GM18507 (cell line): ENCODE data around the gene ALDH1L2.

ENCODE experiments used
- DNase-seq: peaks from one replicate; pipeline ENCODE4 v3.0.0; 2011; ENCODE audit warnings: low read depth; ENCODE audit not compliant: insufficient read length; ENCODE audit errors: extremely low spot score
- FAIRE-seq: peaks from 2 replicates; lab custom pipeline; 2011; peaks lifted over from hg19 to GRCh38; lab: Jason Lieb, UNC

ALDH1L2 gene

GRCh38 chr12:105089817-105090216 is 5.6 kb upstream of the ALDH1L2 start:
- no peak for DNase-seq
- FAIRE-seq = no peak

GRCh38 chr12:105085501-105085900 is 1.2 kb upstream of the ALDH1L2 start:
- DNase-seq (no peak), FAIRE-seq (no peak)

GRCh38 chr12:105083551-105084105 is 630 bp downstream of the ALDH1L2 start:
- no peak for DNase-seq
- FAIRE-seq = no peak

GRCh38 chr12:105083031-105083430 is 1.2 kb downstream of the ALDH1L2 start:
- DNase-seq (no peak), FAIRE-seq (no peak)

- no peak for DNase-seq
- no peak for FAIRE-seq
Measured at GRCh38 chr12:105078712-105079570, 5.3 kb downstream of the ALDH1L2 start.

DNA sequence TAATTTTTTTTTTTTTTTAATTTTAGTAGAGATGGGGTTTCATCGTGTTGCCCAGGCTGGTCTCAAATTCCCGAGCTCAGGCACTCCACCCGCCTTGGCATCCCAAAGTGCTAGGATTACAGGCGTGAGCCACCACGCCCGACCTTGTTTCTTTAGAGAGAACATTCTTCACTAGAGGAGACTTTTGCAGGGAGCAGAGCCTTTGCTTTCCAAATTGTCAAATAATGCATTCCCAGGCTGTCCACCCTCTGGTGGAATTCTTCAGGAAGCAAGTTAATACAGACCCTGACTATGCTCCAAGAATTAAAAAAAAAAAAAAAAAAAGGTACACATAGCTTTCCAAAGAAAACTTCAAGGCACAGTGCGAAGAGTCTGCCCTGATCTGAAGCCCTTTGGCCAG is 6.8 kb downstream of the ALDH1L2 start:
- FAIRE-seq = no peak

DNA sequence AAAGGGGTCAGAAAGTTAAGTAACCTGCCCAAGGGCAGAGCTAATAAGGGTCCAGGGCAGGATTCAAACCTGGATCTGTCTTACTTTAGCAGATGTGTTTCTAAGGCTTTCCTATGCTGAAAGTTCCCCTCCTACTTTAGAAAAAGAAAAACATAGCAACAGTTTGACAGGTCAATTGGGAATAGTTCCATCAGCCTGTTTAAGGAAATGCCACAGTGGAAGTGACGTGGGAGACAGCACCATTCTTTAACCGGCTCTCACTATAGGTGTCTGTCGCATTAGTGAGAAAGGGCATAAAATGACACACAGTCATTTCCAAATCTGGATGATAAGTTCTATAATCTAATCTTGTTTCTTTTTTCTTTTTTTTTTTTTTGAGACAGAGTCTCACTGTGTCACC is 7.3 kb downstream of the ALDH1L2 start:
- FAIRE-seq (no peak), DNase-seq (no peak)

More for the DNA sequence above, 6.8 kb downstream of the ALDH1L2 start:
- DNase-seq = no peak

- DNase-seq = no peak
Measured at GRCh38 chr12:105076098-105076497, 8.2 kb downstream of the ALDH1L2 start.

DNA sequence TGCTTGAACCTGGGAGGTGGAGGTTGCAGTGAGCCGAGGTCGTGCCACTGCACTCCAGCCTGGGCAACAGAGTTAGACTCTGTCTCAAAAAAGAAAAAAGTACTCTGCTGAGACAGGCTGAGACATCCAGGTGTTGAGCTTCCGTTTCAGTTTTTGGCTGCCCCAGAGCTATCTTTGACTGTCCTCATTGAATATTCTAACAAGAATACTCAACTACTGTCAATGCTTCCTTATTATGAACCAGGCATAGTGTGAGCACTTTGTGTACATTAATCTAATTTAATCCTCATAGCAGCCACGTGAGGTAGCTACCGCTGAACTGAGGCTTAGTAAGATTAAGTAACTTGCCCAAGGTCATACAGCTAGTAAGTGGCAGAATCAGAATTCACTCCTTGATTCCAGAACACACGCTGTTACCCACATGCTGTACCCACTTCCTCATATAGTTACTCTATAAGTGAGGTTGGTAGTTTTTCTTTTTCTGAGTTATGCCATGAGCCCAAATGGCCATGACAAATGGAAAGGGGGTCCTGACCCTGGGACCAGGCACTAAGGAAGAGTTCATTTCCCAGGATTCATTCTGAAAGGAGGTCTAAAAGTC is 11.3 kb downstream of the ALDH1L2 start:
- no peak for DNase-seq
- no peak for FAIRE-seq

More at GRCh38 chr12:105076098-105076497, 8.2 kb downstream of the ALDH1L2 start:
- no peak for FAIRE-seq

DNA sequence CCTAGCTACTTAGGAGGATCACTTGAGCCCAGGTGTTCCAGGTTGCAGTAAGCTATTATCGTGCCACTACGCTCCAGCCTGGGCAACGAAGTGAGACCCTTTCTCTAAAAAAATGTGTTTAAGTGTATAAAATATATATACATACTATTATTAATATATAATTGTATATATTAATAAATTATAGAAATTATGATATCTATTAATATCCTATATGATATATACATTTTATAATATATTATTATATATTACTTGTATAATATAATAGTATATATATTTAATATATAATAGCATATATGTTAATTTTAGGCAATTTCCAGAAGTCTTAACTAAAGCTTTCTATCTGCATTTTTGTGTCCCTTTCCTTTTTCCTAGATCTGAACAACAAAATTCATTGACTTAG is 12.3 kb downstream of the ALDH1L2 start:
- DNase-seq (no peak), FAIRE-seq (no peak)

- peak; percentile 15 for FAIRE-seq
- DNase-seq = no peak
Measured at GRCh38 chr12:105069936-105070702, 14.1 kb downstream of the ALDH1L2 start.

- FAIRE-seq (no peak), DNase-seq (no peak)
Measured at GRCh38 chr12:105067511-105068031, 16.7 kb downstream of the ALDH1L2 start.

GRCh38 chr12:105064564-105065178 is 19.6 kb downstream of the ALDH1L2 start:
- FAIRE-seq = no peak

GRCh38 chr12:105060715-105061378 is 23.4 kb downstream of the ALDH1L2 start:
- FAIRE-seq = no peak
- DNase-seq = no peak

More at GRCh38 chr12:105064564-105065178, 19.6 kb downstream of the ALDH1L2 start:
- DNase-seq = no peak

DNA sequence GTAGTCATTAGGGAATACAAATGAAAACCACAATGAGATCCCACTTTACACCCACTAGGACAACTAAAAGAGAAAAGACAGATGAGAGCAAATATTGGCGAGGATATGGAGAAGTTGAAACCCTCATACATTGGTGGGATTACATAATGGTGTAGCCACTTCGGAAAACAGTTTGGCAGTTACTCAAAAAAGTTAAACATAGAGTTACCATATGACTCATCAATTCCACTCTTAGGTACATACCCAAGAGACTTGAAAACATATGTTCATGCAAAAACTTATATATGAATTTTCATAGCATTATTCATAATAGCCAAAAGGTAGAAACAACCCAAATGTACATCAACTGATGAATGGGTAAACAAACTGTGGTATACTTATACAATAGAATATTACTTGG is 27.1 kb downstream of the ALDH1L2 start:
- no peak for DNase-seq
- FAIRE-seq = no peak

DNA sequence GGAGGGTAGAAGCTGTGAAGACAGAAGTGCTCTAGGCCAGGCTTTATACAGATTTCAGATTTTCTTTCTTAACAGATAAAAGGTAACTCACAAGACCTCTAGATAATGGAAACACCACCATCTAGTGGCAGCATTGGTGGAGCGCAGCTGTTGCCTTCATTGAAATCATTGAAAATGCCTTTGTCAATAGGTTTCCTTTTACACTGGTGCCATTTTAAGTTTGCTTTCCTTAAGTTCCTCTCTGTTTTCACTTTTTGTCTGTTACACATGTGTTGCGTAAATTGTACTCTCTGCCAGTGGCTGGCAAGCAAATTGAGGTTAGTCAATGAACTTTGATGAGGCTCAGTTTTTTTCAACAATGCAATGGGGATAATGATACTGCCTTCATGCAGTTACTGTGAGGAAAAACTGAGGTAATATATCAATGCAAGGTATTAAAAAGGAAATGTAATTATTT is 31.1 kb downstream of the ALDH1L2 start:
- FAIRE-seq = peak; percentile 87

DNA sequence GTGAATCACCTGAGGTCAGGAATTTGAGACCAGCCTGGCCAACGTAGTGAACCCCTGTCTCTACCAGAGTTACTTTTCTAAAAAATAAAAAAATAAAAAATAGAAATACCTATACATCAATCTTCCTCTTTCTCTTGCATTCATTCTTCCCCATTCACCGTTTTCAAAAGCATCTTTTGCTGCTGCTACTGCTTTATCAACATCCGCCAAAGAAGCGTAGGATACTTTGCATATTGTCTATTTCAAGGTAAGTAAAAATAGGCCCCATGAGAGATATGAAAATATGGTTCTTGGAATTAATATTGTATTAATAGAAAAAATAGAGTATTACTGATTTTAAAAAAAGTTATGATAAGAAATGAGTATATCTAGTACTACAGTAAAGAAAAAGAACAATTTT is 32.3 kb downstream of the ALDH1L2 start:
- DNase-seq = no peak
- FAIRE-seq = no peak

More for the DNA sequence above, 31.1 kb downstream of the ALDH1L2 start:
- DNase-seq = peak; percentile 26

DNA sequence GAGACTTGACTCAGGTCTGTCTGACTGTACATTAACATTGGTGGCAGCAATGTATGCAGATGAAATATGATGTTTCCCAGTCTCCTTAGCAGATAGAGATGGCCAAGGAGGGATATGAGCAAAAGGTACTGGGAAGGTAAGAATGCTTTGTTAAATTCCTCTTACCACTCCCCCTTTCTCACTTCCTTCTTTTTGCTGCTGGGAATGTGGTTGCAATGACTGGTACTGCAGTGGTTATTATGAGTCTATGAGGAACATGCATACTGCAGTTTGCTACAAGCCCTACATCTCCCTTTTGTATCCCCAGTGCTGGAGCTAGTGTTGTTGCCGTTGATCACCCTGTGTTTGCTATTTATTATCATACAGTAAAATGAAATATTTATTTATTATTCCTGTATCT is 35.9 kb downstream of the ALDH1L2 start:
- DNase-seq = no peak
- FAIRE-seq = no peak

DNA sequence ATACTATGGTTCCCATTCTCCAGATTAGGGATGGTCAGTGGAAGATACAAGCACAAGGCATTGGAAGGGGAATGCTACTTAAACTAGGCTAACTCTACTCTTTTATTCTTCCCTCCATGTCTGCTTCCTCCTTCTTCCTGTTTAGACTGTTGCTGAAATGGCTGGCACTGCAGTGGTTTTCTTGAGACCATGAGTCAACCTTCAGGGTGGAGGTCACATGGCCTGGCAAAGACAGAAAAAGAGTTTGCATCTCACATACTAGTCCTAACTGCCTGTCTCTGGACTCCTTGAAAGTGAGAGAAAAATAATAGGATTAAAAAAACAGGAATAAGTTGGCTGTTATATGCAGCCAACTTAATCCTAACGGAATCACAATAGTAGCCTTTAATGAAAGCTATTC is 37.0 kb downstream of the ALDH1L2 start:
- DNase-seq (no peak), FAIRE-seq (no peak)
